Measurements from ENCODE around the gene MAP4K3. TPM values are rescaled to one million over a fixed set of nuclear protein-coding genes. Genes with fewer than 3 reads are reported as not detected.

Gene MAP4K3
- total and polyA plus RNA-seq, 9 of the 15 experiments (the other 6 are each of a cell fraction or from before 2014, with no cell fraction given), result 3.1 to 30.0 (median 16.9) TPM

DNA sequence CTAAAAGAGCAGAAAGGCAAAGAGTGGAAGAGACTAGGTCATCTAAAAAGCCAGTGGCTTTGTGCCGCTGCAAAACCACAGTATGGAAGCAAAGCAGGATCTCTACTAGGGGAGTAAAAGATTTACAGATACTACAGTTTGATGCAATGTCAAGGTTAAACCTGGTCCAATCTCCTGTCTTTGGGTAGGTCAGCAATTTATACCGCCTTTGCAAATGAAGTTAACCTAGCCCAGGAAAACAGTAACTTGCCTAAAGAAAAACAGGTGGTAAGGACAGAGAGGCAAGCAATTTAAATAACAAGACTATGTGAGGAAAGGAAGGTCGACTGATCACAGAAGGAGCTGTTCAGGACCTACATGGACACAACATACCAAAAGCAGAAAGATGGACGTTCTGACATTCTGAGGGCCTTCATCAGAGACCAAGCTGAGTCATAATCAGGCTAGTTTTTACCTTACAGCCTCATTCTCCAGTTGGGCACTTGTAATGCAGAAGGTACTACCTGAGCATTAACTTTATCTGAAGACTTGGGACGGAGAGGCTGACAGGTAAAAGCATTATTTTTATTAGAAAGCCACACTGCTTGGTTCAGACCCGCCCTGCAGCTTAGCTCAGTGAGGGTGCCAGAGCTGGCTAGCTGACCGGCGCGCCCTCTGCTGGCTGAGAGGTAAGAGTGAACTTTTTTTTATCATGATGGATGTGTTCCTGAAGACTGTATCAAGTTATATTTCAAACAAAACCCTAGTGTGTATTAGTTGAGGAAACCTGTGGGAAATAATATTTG is 209.3 kb downstream of the MAP4K3 start (continued):
- TF ChIP-seq, protein P1, sequence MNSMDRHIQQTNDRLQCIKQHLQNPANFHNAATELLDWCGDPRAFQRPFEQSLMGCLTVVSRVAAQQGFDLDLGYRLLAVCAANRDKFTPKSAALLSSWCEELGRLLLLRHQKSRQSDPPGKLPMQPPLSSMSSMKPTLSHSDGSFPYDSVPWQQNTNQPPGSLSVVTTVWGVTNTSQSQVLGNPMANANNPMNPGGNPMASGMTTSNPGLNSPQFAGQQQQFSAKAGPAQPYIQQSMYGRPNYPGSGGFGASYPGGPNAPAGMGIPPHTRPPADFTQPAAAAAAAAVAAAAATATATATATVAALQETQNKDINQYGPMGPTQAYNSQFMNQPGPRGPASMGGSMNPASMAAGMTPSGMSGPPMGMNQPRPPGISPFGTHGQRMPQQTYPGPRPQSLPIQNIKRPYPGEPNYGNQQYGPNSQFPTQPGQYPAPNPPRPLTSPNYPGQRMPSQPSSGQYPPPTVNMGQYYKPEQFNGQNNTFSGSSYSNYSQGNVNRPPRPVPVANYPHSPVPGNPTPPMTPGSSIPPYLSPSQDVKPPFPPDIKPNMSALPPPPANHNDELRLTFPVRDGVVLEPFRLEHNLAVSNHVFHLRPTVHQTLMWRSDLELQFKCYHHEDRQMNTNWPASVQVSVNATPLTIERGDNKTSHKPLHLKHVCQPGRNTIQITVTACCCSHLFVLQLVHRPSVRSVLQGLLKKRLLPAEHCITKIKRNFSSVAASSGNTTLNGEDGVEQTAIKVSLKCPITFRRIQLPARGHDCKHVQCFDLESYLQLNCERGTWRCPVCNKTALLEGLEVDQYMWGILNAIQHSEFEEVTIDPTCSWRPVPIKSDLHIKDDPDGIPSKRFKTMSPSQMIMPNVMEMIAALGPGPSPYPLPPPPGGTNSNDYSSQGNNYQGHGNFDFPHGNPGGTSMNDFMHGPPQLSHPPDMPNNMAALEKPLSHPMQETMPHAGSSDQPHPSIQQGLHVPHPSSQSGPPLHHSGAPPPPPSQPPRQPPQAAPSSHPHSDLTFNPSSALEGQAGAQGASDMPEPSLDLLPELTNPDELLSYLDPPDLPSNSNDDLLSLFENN (IDR thresholded peaks at IDR 0.05; ENCODE audit: low read depth in 2 of 2, low read length in 2 of 2), result 0 out of 4 replicates have a peak, but pooled peaks of 1 of the 2 experiments have one; percentile 34
- TF ChIP-seq, protein P2, sequence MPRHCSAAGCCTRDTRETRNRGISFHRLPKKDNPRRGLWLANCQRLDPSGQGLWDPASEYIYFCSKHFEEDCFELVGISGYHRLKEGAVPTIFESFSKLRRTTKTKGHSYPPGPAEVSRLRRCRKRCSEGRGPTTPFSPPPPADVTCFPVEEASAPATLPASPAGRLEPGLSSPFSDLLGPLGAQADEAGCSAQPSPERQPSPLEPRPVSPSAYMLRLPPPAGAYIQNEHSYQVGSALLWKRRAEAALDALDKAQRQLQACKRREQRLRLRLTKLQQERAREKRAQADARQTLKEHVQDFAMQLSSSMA (CRISPR knock-in tag; IDR thresholded peaks at IDR 0.05), result no peak
- no peak for TF ChIP-seq PHB (CRISPR knock-in tag; IDR thresholded peaks at IDR 0.05)
- TF ChIP-seq HDGF (IDR thresholded peaks at IDR 0.05), result no peak
- TF ChIP-seq SAP30 (IDR thresholded peaks at IDR 0.05; ENCODE audit: borderline replicate concordance, insufficient read depth, low read depth, low read length, poor library complexity, severe bottlenecking), result no peak
- TF ChIP-seq NR2C1 (IDR thresholded peaks at IDR 0.05), result no peak
- no peak for TF ChIP-seq NR2C1 (tag; IDR thresholded peaks at IDR 0.05)
- TF ChIP-seq NONO (IDR thresholded peaks at IDR 0.05; ENCODE audit: low read depth in 2 of 2, low read length in 1 of 2), result 0 out of 4 replicates have a peak, but pooled peaks of 1 of the 2 experiments have one; percentile 11
- no peak for TF ChIP-seq MECOM (CRISPR knock-in tag; IDR thresholded peaks at IDR 0.05)
- TF ChIP-seq DEAF1 (CRISPR knock-in tag; IDR thresholded peaks at IDR 0.05), result peak; percentile 89
- TF ChIP-seq XRCC4 (IDR thresholded peaks at IDR 0.05; ENCODE audit: extremely low read depth, insufficient read depth, insufficient read length), result no peak
- no peak for TF ChIP-seq RHOXF2B (CRISPR knock-in tag; conservative IDR thresholded peaks at IDR 0.05)
- no peak for TF ChIP-seq BCL6 (CRISPR knock-in tag; IDR thresholded peaks at IDR 0.05)
- 0 out of 2 replicates have a peak, but pooled peaks have one; percentile 25 for TF ChIP-seq CTBP1 (IDR thresholded peaks at IDR 0.05; ENCODE audit: borderline replicate concordance)
- peak; percentile 35 for TF ChIP-seq PRDM10 (IDR thresholded peaks at IDR 0.05; ENCODE audit: partially characterized antibody)
- TF ChIP-seq XRCC5 (IDR thresholded peaks at IDR 0.05; ENCODE audit: low read depth, low read length), result 0 out of 2 replicates have a peak, but pooled peaks have one; percentile 64
- no peak for TF ChIP-seq PYGO2 (tag; IDR thresholded peaks at IDR 0.05)
- TF ChIP-seq ZBTB7A (IDR thresholded peaks at IDR 0.05; ENCODE audit: borderline replicate concordance, control insufficient read depth, low read depth, low read length), result no peak
